Suprapubic skin (tissue), 3 donors: Measurements from ENCODE around the gene UGT2B17.

Experiments
- EP300 ChIP-seq: sonication (generic); formaldehyde crosslinking; IDR thresholded peaks from one replicate; pipeline ENCODE4 v1.6.1; 2017; ENCODE audit warnings: antibody characterized with exemption
- POLR2A ChIP-seq, 2 donors: fragments of 450-650 bp; IDR thresholded peaks; one replicate each; pipeline ENCODE4 v1.6.1; 2017; ENCODE audit warnings: antibody characterized with exemption in 2 of 2, mild to moderate bottlenecking in 2 of 2, moderate library complexity in 2 of 2
- TF ChIP-seq, protein P1 (sequence below), 2 donors: fragments of 200-600 bp in 1 of 2; fragments of 450-650 bp in 1 of 2; sonication (generic) in 1 of 2; IDR thresholded peaks; one replicate each; pipeline ENCODE4 v1.5.1; 2016 to 2019; ENCODE audit warnings: antibody characterized with exemption in 2 of 2, mild to moderate bottlenecking in 1 of 2, moderate library complexity in 1 of 2

GRCh38 chr4:68518889-68519288 lies 57.2 kb downstream of the UGT2B17 start:
- TF ChIP-seq, protein P1, sequence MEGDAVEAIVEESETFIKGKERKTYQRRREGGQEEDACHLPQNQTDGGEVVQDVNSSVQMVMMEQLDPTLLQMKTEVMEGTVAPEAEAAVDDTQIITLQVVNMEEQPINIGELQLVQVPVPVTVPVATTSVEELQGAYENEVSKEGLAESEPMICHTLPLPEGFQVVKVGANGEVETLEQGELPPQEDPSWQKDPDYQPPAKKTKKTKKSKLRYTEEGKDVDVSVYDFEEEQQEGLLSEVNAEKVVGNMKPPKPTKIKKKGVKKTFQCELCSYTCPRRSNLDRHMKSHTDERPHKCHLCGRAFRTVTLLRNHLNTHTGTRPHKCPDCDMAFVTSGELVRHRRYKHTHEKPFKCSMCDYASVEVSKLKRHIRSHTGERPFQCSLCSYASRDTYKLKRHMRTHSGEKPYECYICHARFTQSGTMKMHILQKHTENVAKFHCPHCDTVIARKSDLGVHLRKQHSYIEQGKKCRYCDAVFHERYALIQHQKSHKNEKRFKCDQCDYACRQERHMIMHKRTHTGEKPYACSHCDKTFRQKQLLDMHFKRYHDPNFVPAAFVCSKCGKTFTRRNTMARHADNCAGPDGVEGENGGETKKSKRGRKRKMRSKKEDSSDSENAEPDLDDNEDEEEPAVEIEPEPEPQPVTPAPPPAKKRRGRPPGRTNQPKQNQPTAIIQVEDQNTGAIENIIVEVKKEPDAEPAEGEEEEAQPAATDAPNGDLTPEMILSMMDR (IDR thresholded peaks at IDR 0.05) = no peak
- TF ChIP-seq POLR2A (IDR thresholded peaks at IDR 0.05) (no peak), EP300 (no peak)
